H9 (cell line): ENCODE data around the gene SERPINE3. TPM values are rescaled to one million over a fixed set of nuclear protein-coding genes. Genes with fewer than 3 reads are reported as not detected.

Experiments used
- DNase-seq: peaks from one replicate; pipeline ENCODE4 v3.0.0-alpha.2; 2017
- H2AFZ ChIP-seq: one replicate; pipeline ENCODE4 v1.6.1; 2013; ENCODE audit warnings: mild to moderate bottlenecking, low read length, control low read depth, moderate library complexity
- H2AK5ac ChIP-seq: 2 replicates; pipeline ENCODE4 v1.6.1; 2013; ENCODE audit warnings: low read length, control low read depth, mixed read lengths; ENCODE audit not compliant: insufficient read length
- H2BK120ac ChIP-seq: one replicate; pipeline ENCODE4 v1.6.1; 2013; ENCODE audit warnings: low read depth, mild to moderate bottlenecking, low read length, control low read depth, inconsistent platforms; ENCODE audit not compliant: poor library complexity, severe bottlenecking
- H2BK12ac ChIP-seq: 2 replicates; pipeline ENCODE4 v1.6.1; 2013; ENCODE audit warnings: low read length, control low read depth, mixed read lengths, low read depth; ENCODE audit not compliant: insufficient read length
- H2BK15ac ChIP-seq: 2 replicates; pipeline ENCODE4 v1.6.1; 2013; ENCODE audit warnings: low read depth, low read length, control low read depth
- H2BK20ac ChIP-seq: one replicate; pipeline ENCODE4 v1.6.1; 2013; ENCODE audit warnings: low read depth, mild to moderate bottlenecking, low read length, control low read depth, inconsistent platforms; ENCODE audit not compliant: poor library complexity, severe bottlenecking
- H2BK5ac ChIP-seq: 2 replicates; pipeline ENCODE4 v1.6.1; 2013; ENCODE audit warnings: low read length, control low read depth, mixed read lengths; ENCODE audit not compliant: insufficient read length
- H3K14ac ChIP-seq: 2 replicates; pipeline ENCODE4 v1.6.1; 2013; ENCODE audit warnings: low read length, control low read depth; ENCODE audit not compliant: insufficient read depth
- H3K18ac ChIP-seq: 2 replicates; pipeline ENCODE4 v1.6.1; 2013; ENCODE audit warnings: low read depth, mild to moderate bottlenecking, mixed read lengths, low read length, control low read depth; ENCODE audit not compliant: insufficient read length
- H3K23ac ChIP-seq: 2 replicates; pipeline ENCODE4 v1.6.1; 2013; ENCODE audit warnings: low read length, control low read depth, mixed read lengths, low read depth; ENCODE audit not compliant: insufficient read length
- H3K23me2 ChIP-seq: 2 replicates; pipeline ENCODE4 v1.6.1; 2013; ENCODE audit warnings: low read depth, mild to moderate bottlenecking, mixed read lengths, low read length, control low read depth; ENCODE audit not compliant: insufficient read length, poor library complexity, severe bottlenecking
- H3K27ac ChIP-seq: 2 replicates; pipeline ENCODE4 v1.5.1; 2013; ENCODE audit warnings: low read length, control low read depth, mixed read lengths, low read depth; ENCODE audit not compliant: insufficient read length
- H3K27me3 ChIP-seq: 2 replicates; pipeline ENCODE4 v1.6.1; 2013; ENCODE audit warnings: low read length, control low read depth, inconsistent platforms; ENCODE audit not compliant: insufficient read depth
- H3K4ac ChIP-seq: 2 replicates; pipeline ENCODE4 v1.6.1; 2013; ENCODE audit warnings: low read depth, mild to moderate bottlenecking, control low read depth, inconsistent platforms, low read length, moderate library complexity
- H3K4me1 ChIP-seq: 2 replicates; pipeline ENCODE4 v1.6.1; 2013; ENCODE audit warnings: low read length, control low read depth, inconsistent platforms; ENCODE audit not compliant: insufficient read depth
- H3K4me2 ChIP-seq: 2 replicates; pipeline ENCODE4 v1.6.1; 2013; ENCODE audit warnings: low read length, control low read depth, mixed read lengths; ENCODE audit not compliant: insufficient read length, insufficient read depth
- H3K56ac ChIP-seq: 2 replicates; pipeline ENCODE4 v1.6.1; 2013; ENCODE audit warnings: low read depth, mild to moderate bottlenecking, mixed read lengths, low read length, control low read depth; ENCODE audit not compliant: insufficient read length
- H3K79me1 ChIP-seq: 2 replicates; pipeline ENCODE4 v1.6.1; 2013; ENCODE audit warnings: low read depth, mild to moderate bottlenecking, moderate library complexity, low read length, control low read depth, inconsistent platforms; ENCODE audit not compliant: insufficient read depth, poor library complexity, severe bottlenecking
- H3K79me2 ChIP-seq: 2 replicates; pipeline ENCODE4 v1.6.1; 2013; ENCODE audit warnings: low read length, control low read depth, inconsistent platforms; ENCODE audit not compliant: insufficient read depth
- H3K9ac ChIP-seq: 2 replicates; pipeline ENCODE4 v1.6.1; 2013; ENCODE audit warnings: low read length, control low read depth, mixed read lengths; ENCODE audit not compliant: insufficient read length; ENCODE audit errors: extremely low read depth
- H3K9me3 ChIP-seq: one replicate; pipeline ENCODE4 v1.6.1; 2013; ENCODE audit warnings: low read depth, low read length, inconsistent platforms; ENCODE audit not compliant: control insufficient read depth
- H3T11ph ChIP-seq: one replicate; pipeline ENCODE4 v1.6.1; 2013; ENCODE audit warnings: mild to moderate bottlenecking, low read length, control low read depth, inconsistent platforms
- H4K20me1 ChIP-seq: one replicate; pipeline ENCODE4 v1.6.1; 2013; ENCODE audit not compliant: control insufficient read depth, insufficient read length, insufficient read depth
- H4K5ac ChIP-seq: 2 replicates; pipeline ENCODE4 v1.6.1; 2013; ENCODE audit warnings: low read depth, mild to moderate bottlenecking, mixed read lengths, low read length, control low read depth; ENCODE audit not compliant: insufficient read length
- H4K8ac ChIP-seq: replicated peaks from 2 replicates; pipeline ENCODE4 v1.6.1; 2013; ENCODE audit warnings: low read length, control low read depth, mixed read lengths, low read depth; ENCODE audit not compliant: insufficient read length
- H4K91ac ChIP-seq: 2 replicates; pipeline ENCODE4 v1.6.1; 2013; ENCODE audit warnings: low read depth, mild to moderate bottlenecking, moderate library complexity, mixed read lengths, low read length, control low read depth; ENCODE audit not compliant: insufficient read length
- H3K27ac Mint-ChIP-seq, 3 experiments: 2 replicates in 2 of 3; 3 replicates in 1 of 3; pipeline ENCODE4 v1.8.0; 2020 to 2021; ENCODE audit warnings: mixed read lengths in 3 of 3, mild to moderate bottlenecking in 1 of 3, moderate library complexity in 1 of 3
- H3K27me3 Mint-ChIP-seq: 2 replicates; pipeline ENCODE4 v1.8.0; 2021; ENCODE audit warnings: low read depth, mild to moderate bottlenecking, moderate library complexity, mixed read lengths
- H3K36me3 Mint-ChIP-seq, 3 experiments: 2 replicates in 2 of 3; 3 replicates in 1 of 3; pipeline ENCODE4 v1.8.0; 2020 to 2021; ENCODE audit warnings: low read depth in 3 of 3, mixed read lengths in 3 of 3; ENCODE audit not compliant: insufficient read depth in 1 of 3
- H3K4me1 Mint-ChIP-seq, 2 experiments: 2 replicates each; pipeline ENCODE4 v1.8.0; 2020; ENCODE audit warnings: mixed read lengths in 2 of 2
- H3K4me3 Mint-ChIP-seq, 2 experiments: 2 replicates in 1 of 2; 3 replicates in 1 of 2; pipeline ENCODE4 v1.8.0; 2020 to 2021; ENCODE audit warnings: mild to moderate bottlenecking in 2 of 2, mixed read lengths in 2 of 2, moderate library complexity in 1 of 2
- H3K9me3 Mint-ChIP-seq, 2 experiments: 2 replicates in 1 of 2; 3 replicates in 1 of 2; pipeline ENCODE4 v1.8.0; 2020; ENCODE audit warnings: mild to moderate bottlenecking in 2 of 2, mixed read lengths in 2 of 2, moderate library complexity in 1 of 2
- CTCF ChIP-seq: fragments of 200-600 bp; sonication (generic); conservative IDR thresholded peaks from 3 replicates; pipeline ENCODE4 v1.8.0; 2021; ENCODE audit warnings: antibody characterized with exemption, mild to moderate bottlenecking
- WGBS: extraction: QIAGEN DNeasy Blood & Tissue Kit; methylation state at CpG from one replicate; pipeline ENCODE4 v1.1.7; 2013; ENCODE audit warnings: missing lambda C conversion rate, low lambda C conversion rate, mixed read lengths; ENCODE audit not compliant: insufficient read length; ENCODE audit errors: extremely low coverage; 5-methylcytosine and 5-hydroxymethylcytosine counted together
- total RNA-seq: library from RNA; stranded (reverse); gene quantifications from 2 replicates; pipeline ENCODE4 v1.2.1, GENCODE V29; 2021

Gene SERPINE3
- total RNA-seq, 1 experiment from 2014 or later: not detected

DNA sequence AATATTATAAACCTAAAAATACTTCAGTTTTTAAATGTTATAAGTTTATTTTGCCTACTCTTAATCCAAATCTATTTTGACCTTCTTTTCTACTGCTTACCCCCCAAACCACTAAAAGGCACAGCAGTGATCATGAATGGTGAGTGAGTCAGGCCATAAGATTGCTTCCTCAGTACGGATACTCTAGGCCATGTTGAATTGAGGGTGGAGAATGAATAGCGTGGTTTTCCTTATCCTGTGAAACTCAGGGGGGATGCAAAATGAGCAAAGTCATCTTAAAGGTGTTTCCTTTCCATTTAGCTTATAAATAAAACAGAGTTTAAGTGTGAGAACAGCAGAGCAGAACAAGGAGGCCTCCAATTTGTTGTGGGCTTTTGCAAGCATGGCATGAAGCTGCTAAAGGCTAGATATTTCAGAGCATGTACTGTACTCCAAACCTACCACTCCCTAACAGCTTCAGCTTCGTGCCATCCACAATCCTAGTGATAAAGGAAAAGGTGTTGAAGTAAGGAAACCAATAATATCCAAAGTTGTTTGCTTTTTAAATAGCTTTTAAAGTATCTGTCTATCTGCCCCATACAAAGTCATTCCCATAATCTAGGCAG, 25.0 kb downstream of the SERPINE3 start:
- no peaks in the 10 kb centered on the region for H3K27me3 Mint-ChIP-seq
- no peak overlapping the region for H2BK15ac ChIP-seq
- no peak overlapping the region for H2BK5ac ChIP-seq
- H3K27ac ChIP-seq: peak overlapping the region; percentile 58
- no peak overlapping the region for H4K91ac ChIP-seq
- no peak for TF ChIP-seq CTCF
- H3K36me3 Mint-ChIP-seq: peaks cover 11 to 47% (median 38%) of the 10 kb centered on the region in 3 experiments; a peak in 6 of 7 replicates
- no peaks in the 10 kb centered on the region for H4K20me1 ChIP-seq
- no peak overlapping the region for H3K14ac ChIP-seq
- H2BK20ac ChIP-seq: no peak overlapping the region
- no peak overlapping the region for H3K23ac ChIP-seq
- no peak overlapping the region for H2AFZ ChIP-seq
- H3K18ac ChIP-seq: no peak overlapping the region
- H4K8ac ChIP-seq: no peak overlapping the region
- no peak overlapping the region for H3K4me3 Mint-ChIP-seq
- H3K27ac Mint-ChIP-seq: peak overlapping the region in 1 of 3 experiments; percentile 9; a peak in 1 of 7 replicates
- no peak overlapping the region for H3K4me2 ChIP-seq
- no peak overlapping the region for H3K56ac ChIP-seq
- H3K27me3 ChIP-seq: no peaks in the 10 kb centered on the region
- WGBS: no CpG with 5 or more reads among the region's 3 CpGs
- H3K9ac ChIP-seq: no peak overlapping the region
- H2BK12ac ChIP-seq: no peak overlapping the region
- H3T11ph ChIP-seq: no peak overlapping the region
- DNase-seq: no peak
- no peak overlapping the region for H2AK5ac ChIP-seq
- no peaks in the 10 kb centered on the region; the same call in 1 of the 2 replicates for H3K4me1 ChIP-seq
- no peaks in the 10 kb centered on the region for H3K9me3 Mint-ChIP-seq
- H3K79me2 ChIP-seq: no peaks in the 10 kb centered on the region
- H3K79me1 ChIP-seq: no peaks in the 10 kb centered on the region
- peaks cover 7 to 20% of the 10 kb centered on the region in 2 experiments for H3K4me1 Mint-ChIP-seq
- no peak overlapping the region for H3K4ac ChIP-seq
- no peaks in the 10 kb centered on the region for H3K9me3 ChIP-seq
- H4K5ac ChIP-seq: no peak overlapping the region
- no peak overlapping the region for H2BK120ac ChIP-seq
- H3K23me2 ChIP-seq: no peaks in the 10 kb centered on the region
